ENCODE measurements around the gene PPP4C. TPM values are rescaled to one million over a fixed set of nuclear protein-coding genes. Genes with fewer than 3 reads are reported as not detected.
A peak's percentile ranks its signal among the peaks of the same experiment; 100 is the strongest.
"Not testable (repeated sequence)": the region's sequence is repeated elsewhere in the genome, so short reads cannot be mapped to it uniquely, and the experiment has no call there.

Gene PPP4C
- total RNA-seq, 1 donor from 2014 or later, result 79.8 TPM

- peak; percentile 85 for DNase-seq (ENCODE audit: low read depth)
Measured at GRCh38 chr16:30096105-30096861, 20.5 kb downstream of the PPP4C start, which contains the start of gene YPEL3. Gene YPEL3, minus strand, starts transcription at chr16:30096213. Its CDS starts 731 bp downstream, at chr16:30095482.

DNA sequence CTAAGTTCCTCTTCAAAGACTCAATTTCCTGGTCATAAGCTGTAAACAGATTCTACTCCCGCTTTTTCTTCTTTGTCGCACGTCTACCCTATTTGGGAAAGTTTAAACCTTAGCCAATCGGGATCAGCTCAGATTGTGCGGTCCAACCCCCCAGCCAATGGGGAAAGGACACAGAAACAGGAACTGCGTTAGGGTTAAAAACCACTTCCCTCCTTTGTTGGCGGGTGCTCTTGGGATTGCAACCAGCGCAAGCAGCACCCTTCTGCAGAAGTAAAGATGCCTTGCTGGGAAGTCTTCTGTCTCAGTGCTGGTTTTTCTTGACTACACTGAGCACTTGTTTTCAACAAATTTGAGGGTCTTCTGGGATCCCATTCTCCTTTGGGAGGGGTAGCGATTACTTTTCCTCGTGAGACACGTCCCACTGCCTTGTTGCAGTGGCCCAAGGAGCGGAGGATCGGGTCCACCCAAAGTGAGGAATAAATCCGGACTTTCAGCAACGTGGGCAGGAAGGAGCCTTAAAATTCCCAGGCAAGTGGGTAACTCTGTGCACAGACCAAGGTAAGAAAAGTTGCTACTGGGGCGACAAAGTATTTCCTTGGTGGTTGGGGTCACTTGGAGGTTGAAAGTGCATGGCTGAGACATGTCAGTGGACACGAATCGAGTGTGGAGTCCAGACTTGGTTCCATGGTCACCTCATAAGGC lies 21.2 kb downstream of the PPP4C start:
- no peak for DNase-seq (ENCODE audit: low read depth)

- DNase-seq (ENCODE audit: low read depth), result no peak
Measured at GRCh38 chr16:30104090-30104489, 28.3 kb downstream of the PPP4C start.

GRCh38 chr16:30104492-30104891 lies 28.7 kb downstream of the PPP4C start:
- no peak for DNase-seq (ENCODE audit: low read depth)

- no peak for DNase-seq (ENCODE audit: low read depth)
Measured at GRCh38 chr16:30108059-30108850, 32.5 kb downstream of the PPP4C start.

DNA sequence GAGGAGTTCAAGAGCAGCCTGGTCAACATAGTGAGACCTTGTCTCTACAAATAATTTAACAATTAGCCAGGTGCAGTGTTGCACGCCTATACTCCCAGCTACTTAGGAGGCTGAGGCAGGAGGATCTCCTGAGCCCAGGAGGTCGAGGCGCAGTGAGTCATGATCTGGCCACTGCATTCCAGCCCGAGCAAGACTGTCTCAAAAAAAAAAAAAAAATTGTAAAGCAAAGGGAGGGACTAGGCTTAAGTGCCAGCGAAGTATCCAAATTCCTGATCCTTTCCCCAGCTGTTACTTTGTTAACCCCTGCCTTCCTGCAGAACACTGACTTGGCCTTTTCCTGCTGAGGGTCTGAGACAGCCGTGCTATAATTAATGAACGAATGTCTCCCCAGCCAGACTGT lies 34.9 kb downstream of the PPP4C start:
- DNase-seq (ENCODE audit: low read depth), result peak; percentile 54

GRCh38 chr16:30112197-30113030 lies 36.6 kb downstream of the PPP4C start:
- no peak for DNase-seq (ENCODE audit: low read depth)

- DNase-seq (ENCODE audit: low read depth), result peak; percentile 28
Measured at GRCh38 chr16:30113031-30113710, 37.4 kb downstream of the PPP4C start, which contains the start of gene GDPD3. Gene GDPD3, minus strand, starts transcription at chr16:30113537. Its CDS starts 59 bp downstream, at chr16:30113478.

GRCh38 chr16:30113711-30114333 lies 38.0 kb downstream of the PPP4C start:
- DNase-seq (ENCODE audit: low read depth), result no peak

DNA sequence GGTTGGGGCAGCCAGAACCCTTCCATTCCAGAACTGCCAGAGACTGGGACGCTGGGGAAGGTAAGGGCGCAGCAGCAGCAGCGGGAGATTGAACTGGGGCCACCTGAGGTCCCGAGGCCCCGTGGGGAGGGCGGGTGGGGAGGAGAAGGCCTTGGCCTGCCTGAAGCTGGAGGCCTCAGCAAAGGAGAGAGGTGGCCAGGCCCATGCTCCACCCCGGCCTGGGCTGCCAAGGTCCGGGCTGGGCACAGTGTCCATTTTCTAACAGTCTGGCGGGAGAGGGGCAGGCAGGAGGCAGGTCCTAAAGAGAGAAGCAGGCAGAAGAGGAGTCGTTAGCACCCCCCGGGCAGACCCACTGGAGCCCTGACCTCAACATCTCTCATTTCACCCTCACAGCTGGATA lies 38.6 kb downstream of the PPP4C start:
- DNase-seq (ENCODE audit: low read depth), result no peak

DNA sequence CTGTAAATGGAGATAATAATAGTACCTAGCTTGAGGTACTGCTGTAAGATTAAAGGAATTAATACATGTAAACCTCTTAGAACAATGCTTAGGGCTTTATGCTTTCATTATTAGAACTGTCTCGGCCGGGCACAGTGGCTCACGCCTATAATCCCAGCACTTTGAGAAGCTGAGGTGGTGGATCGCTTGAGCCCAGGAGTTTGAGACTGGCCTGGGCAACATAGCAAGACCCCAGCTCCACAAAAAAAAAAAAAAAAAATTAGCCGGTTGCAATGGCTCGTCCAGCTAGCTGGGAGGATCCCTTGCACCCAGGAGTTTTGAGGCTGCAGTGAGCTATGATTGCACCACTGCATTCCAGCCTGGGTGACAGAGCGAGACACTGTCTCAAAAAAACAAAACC lies 39.0 kb downstream of the PPP4C start:
- not testable (repeated sequence) for DNase-seq (ENCODE audit: low read depth)

DNA sequence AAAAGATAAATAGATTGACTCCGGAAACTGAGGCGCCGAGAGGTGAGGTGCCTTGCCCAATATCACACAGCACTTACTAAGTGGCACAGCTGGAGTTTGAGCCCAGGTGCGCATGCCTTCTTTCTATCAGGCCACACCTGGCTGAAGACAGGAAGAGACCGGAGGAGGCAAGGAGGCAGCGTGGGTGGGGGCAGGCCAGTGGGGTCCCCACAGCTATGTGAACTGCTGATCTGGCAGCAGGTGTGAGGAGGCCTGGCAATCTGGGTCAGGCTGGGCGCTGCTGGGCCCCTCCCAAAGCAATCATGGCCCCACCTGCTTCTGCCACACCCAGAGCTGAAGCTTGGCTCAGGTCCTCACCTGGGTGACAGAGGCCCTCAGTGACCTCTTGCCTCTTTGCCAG lies 39.4 kb downstream of the PPP4C start:
- no peak for DNase-seq (ENCODE audit: low read depth)

DNA sequence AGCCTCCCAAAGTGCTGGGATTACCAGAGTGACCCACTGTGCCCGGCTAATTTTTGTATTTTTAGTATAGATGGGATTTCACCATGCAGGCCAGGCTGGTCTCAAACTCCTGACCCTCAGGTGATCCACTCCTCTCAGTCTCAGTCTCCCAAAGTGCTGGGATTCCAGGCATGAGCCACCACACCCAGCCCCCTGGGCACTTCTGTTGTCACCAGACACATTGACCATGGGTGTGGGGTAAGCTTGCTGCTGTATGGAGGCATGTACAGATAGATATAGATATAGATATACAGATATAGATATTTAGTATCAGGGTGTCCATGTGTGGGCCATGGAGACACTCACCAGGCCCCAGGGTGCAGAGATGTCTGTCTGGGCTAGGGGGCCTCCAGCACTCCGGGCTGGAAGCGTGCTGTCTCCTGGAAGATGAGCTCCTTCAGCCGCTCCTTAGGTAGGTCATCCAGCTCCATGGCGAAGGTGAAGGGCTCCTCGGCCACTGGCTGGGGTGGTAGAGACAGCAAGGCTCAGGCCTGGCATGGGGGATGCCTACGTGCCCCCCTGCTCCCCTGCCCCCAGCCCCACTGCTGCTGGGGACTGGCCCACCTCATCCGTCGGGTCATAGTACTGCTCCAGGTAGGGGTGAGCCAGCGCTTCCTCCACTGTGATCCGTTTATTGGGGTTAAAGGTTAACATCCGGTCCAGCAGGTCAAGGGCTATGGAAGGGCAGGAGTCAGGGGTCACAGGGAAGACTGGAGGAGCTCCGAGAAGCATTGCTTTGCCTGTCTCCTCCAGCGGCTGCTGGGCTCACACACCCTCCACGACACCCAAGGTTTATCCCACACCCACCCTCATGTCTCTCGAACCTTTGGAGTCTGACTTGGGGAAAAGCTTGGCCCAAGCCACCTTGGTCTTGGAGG lies 40.8 kb downstream of the PPP4C start:
- DNase-seq (ENCODE audit: low read depth), result no peak

DNA sequence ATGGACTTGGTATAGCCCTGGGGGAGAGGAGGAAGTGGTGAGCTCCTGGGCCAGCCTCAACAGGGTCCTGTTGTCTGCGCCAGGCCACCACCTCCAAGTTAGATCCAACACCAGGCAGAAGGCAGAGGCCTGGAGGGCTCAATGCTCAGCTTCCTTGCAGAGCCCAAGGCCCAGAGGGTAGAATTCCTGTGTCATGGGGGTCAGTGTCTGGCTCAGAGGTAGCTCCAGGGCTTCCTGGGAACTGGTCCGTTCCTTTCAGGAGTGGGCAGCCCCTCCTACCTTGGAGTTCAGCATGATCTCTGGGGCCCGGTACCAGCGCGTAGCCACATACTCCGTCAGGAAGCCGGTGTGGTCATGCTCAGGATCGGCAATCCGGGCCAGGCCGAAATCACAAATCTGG lies 42.0 kb downstream of the PPP4C start:
- DNase-seq (ENCODE audit: low read depth), result no peak

DNA sequence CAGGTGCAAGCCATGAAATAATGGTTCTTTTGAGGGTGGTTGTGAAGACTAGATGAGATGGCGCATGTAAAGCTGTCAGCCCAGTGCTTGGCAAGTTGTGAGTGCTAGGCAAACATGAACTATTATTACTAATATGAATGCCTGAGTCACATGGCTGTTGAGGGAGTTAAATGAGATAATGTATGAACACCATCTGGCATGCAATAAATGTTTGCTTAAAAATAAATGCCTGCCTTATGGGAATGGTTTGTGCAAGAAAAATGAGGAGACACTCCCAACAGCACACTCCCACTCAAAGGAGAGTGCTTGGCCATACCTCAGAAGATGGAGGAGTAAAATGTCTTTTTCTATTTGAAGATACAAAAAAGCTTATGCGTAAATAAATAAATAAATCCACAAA lies 43.6 kb downstream of the PPP4C start:
- DNase-seq (ENCODE audit: low read depth), result no peak

GRCh38 chr16:30120340-30121105 lies 44.7 kb downstream of the PPP4C start:
- no peak for DNase-seq (ENCODE audit: low read depth)

DNA sequence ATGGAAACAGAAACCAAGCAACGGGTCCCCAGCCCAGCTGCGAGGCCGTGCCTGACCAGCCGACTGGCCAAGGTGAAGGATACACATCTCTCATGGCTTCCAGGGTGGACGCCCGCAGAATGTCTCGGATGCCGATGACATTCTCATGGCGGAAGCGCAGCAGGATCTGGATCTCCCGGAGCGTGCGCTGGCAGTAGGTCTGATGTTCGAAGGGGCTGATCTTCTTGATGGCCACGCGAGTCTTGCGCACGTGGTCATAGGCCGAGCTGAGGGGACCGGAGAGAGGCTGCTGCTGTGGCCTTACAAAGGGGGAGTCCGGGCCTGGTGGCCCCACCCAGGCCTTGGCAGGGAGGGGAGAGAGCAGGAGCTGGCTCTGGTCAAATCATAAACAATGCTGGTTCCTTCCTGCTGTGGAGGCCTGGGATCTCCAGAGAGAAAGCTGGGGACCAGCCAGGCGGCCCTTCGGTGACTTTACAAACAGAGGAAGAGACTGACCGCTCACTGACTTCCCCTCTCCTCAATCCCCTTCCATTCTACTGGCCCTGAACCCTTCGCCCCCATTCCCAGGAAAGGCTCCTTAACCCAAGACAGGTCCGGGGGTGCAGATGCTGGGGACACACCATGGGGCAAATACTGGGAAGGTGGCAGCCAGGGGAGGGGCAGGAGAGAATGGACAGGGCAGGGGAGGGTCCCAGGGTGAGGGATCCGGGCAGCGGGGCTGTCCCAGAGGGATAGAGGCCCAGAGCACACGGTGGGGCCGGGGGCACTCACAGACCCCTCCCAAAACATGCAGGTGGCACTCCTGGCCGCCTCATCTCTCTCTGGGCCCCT lies 46.2 kb downstream of the PPP4C start:
- no peak for DNase-seq (ENCODE audit: low read depth)

Data from myocyte (in vitro differentiated cells).